ENCODE data around the gene GLRX2. TPM values are rescaled to one million over a fixed set of nuclear protein-coding genes. Genes with fewer than 3 reads are reported as not detected.

The GLRX2 gene
- total RNA-seq, 5 donors from 2014 or later (not counting 1 experiment from before 2014, with no cell fraction given) = 6.8 to 16.0 (median 13.5) TPM

- DNase-seq = no peak
- WGBS (ENCODE audit: insufficient coverage) = no CpG with 5 or more reads among the region's 1 CpG
- H3K4me1 Mint-ChIP-seq = no peaks in the 10 kb centered on the region
- H3K27ac Mint-ChIP-seq = no peak overlapping the region
- no peaks in the 10 kb centered on the region for H3K4me1 ChIP-seq (ENCODE audit: control insufficient read depth in 1 of 2, extremely low read depth in 1 of 2, insufficient read depth in 2 of 2, low read length in 2 of 2)
- POLR2A ChIA-PET = no interaction called here
- H3K27me3 ChIP-seq (replicated peaks in 1 of 2; ENCODE audit: control insufficient read depth in 2 of 2, extremely low read depth in 1 of 2, insufficient read depth in 2 of 2, low read length in 1 of 2) = no peaks in the 10 kb centered on the region
- H3K27ac ChIP-seq (ENCODE audit: low read length) = no peak overlapping the region
- H3K9me3 Mint-ChIP-seq = no peaks in the 10 kb centered on the region
- H3K27me3 Mint-ChIP-seq = no peaks in the 10 kb centered on the region
- no peak for ATAC-seq (replicated peaks in 1 of 4)
- H3K9me3 ChIP-seq = no peaks in the 10 kb centered on the region
- no peak overlapping the region for H3K4me3 Mint-ChIP-seq
- H3K4me3 ChIP-seq (ENCODE audit: control insufficient read depth in 1 of 2, extremely low read depth in 1 of 2, low read length in 1 of 2) = no peak overlapping the region
- peaks cover 20% of the 10 kb centered on the region for H3K36me3 Mint-ChIP-seq
- peaks cover 0 to 12% of the 10 kb centered on the region in 2 donors for H3K36me3 ChIP-seq (ENCODE audit: control insufficient read depth in 2 of 2, extremely low read depth in 1 of 2, insufficient read depth in 1 of 2, low read length in 1 of 2)
- CTCF ChIA-PET = no interaction called here
These were observed 14.3 kb downstream of the GLRX2 start for GRCh38 chr1:193090865-193091264.

- Mint-ChIP-seq H3K4me1 (no peaks in the 10 kb centered on the region), H3K36me3 (peaks cover 28% of the 10 kb centered on the region), H3K9me3 (no peaks in the 10 kb centered on the region), H3K4me3 (no peak overlapping the region), H3K27me3 (no peaks in the 10 kb centered on the region), H3K27ac (peak overlapping the region in 1 of 2 donors; percentile 22)
- Histone ChIP-seq H3K4me1 (ENCODE audit: control insufficient read depth in 1 of 2, extremely low read depth in 1 of 2, insufficient read depth in 2 of 2, low read length in 2 of 2) (no peaks in the 10 kb centered on the region), H3K4me3 (ENCODE audit: control insufficient read depth in 1 of 2, extremely low read depth in 1 of 2, low read length in 1 of 2) (no peak overlapping the region), H3K36me3 (ENCODE audit: control insufficient read depth in 2 of 2, extremely low read depth in 1 of 2, insufficient read depth in 1 of 2, low read length in 1 of 2) (peaks cover 0 to 28% of the 10 kb centered on the region in 2 donors), H3K9me3 (no peaks in the 10 kb centered on the region), H3K27me3 (replicated peaks in 1 of 2; ENCODE audit: control insufficient read depth in 2 of 2, extremely low read depth in 1 of 2, insufficient read depth in 2 of 2, low read length in 1 of 2) (no peaks in the 10 kb centered on the region), H3K27ac (ENCODE audit: low read length) (no peak overlapping the region)
- ATAC-seq (replicated peaks in 1 of 4) (no peak), DNase-seq (no peak)
- 100% methylated on average over 1 of the region's 3 CpGs for WGBS (ENCODE audit: insufficient coverage)
- ChIA-PET POLR2A (interaction anchor here in 1 of 2 donors (0.6 kb wide), 1 partner anchor 9 kb away, joined by 3 read pairs; no protein-coding TSS in a partner anchor), CTCF (no interaction called here)
These were observed 17.3 kb downstream of the GLRX2 start for GRCh38 chr1:193087893-193088292.

DNA sequence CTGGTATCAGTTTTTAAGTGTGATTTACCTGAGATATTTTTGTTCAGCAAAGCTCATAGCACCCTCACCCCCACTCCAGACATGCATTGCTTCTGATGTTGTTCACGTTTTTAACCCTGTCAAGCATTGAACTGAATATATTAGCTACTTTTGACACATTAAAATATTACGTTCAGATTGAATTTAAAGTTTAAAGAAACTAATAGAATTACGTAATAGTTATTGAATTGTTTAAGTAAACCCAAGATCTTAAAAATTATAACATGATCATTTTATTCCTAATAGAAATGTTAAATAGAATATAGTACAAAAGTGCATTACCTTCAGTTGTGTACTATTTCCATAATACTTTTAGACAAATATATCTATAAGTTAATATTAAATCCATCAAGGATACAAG, 18.9 kb downstream of the GLRX2 start:
- Mint-ChIP-seq H3K9me3 (no peaks in the 10 kb centered on the region), H3K27ac (no peak overlapping the region), H3K4me3 (no peak overlapping the region), H3K27me3 (no peaks in the 10 kb centered on the region), H3K4me1 (no peaks in the 10 kb centered on the region), H3K36me3 (peaks cover 38% of the 10 kb centered on the region)
- Histone ChIP-seq H3K27ac (ENCODE audit: low read length) (no peak overlapping the region), H3K36me3 (ENCODE audit: control insufficient read depth in 2 of 2, extremely low read depth in 1 of 2, insufficient read depth in 1 of 2, low read length in 1 of 2) (peaks cover 0 to 40% of the 10 kb centered on the region in 2 donors), H3K4me3 (ENCODE audit: control insufficient read depth in 1 of 2, extremely low read depth in 1 of 2, low read length in 1 of 2) (no peak overlapping the region), H3K9me3 (no peaks in the 10 kb centered on the region), H3K4me1 (ENCODE audit: control insufficient read depth in 1 of 2, extremely low read depth in 1 of 2, insufficient read depth in 2 of 2, low read length in 2 of 2) (no peaks in the 10 kb centered on the region), H3K27me3 (replicated peaks in 1 of 2; ENCODE audit: control insufficient read depth in 2 of 2, extremely low read depth in 1 of 2, insufficient read depth in 2 of 2, low read length in 1 of 2) (no peaks in the 10 kb centered on the region)
- WGBS (ENCODE audit: insufficient coverage) = no CpG with 5 or more reads among the region's 3 CpGs
- POLR2A ChIA-PET = no interaction called here
- ATAC-seq (replicated peaks in 1 of 4) = no peak
- CTCF ChIA-PET = interaction anchor here in 1 of 2 donors (0.5 to 0.6 kb wide), 2 partner anchors 35 to 143 kb away, joined by 3 read pairs; no protein-coding TSS in a partner anchor
- no peak for DNase-seq

DNA sequence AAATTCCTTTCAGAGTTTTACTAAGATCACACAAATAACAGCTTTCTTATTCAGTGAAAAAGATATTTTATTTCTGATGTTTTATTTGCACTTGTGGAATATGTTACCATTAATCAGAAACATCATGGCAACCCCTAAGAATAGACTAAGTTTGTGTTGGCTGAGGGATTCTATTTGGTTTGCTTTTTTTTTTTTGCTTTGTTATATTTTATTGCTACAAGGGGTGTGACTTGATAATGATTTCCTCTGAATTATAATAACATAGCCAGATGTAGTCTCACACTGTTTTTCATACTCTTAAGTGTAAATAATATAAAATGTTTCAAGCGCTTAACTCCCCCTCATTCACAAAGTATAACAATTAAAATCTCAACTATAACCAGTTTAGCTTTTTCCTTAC, 20.0 kb downstream of the GLRX2 start:
- Mint-ChIP-seq H3K27ac (no peak overlapping the region), H3K4me3 (no peak overlapping the region), H3K9me3 (no peaks in the 10 kb centered on the region), H3K36me3 (peaks cover 41% of the 10 kb centered on the region), H3K27me3 (no peaks in the 10 kb centered on the region), H3K4me1 (no peaks in the 10 kb centered on the region)
- Histone ChIP-seq H3K27me3 (replicated peaks in 1 of 2; ENCODE audit: control insufficient read depth in 2 of 2, extremely low read depth in 1 of 2, insufficient read depth in 2 of 2, low read length in 1 of 2) (no peaks in the 10 kb centered on the region), H3K27ac (ENCODE audit: low read length) (no peak overlapping the region), H3K4me3 (ENCODE audit: control insufficient read depth in 1 of 2, extremely low read depth in 1 of 2, low read length in 1 of 2) (no peak overlapping the region), H3K9me3 (no peaks in the 10 kb centered on the region), H3K4me1 (ENCODE audit: control insufficient read depth in 1 of 2, extremely low read depth in 1 of 2, insufficient read depth in 2 of 2, low read length in 2 of 2) (no peaks in the 10 kb centered on the region), H3K36me3 (ENCODE audit: control insufficient read depth in 2 of 2, extremely low read depth in 1 of 2, insufficient read depth in 1 of 2, low read length in 1 of 2) (peaks cover 0 to 44% of the 10 kb centered on the region in 2 donors)
- DNase-seq (no peak), ATAC-seq (replicated peaks in 1 of 4) (no peak)
- ChIA-PET POLR2A (interaction anchor here in 1 of 2 donors (0.6 kb wide), 2 partner anchors 26 to 1225 kb away, joined by 3 to 4 read pairs; no protein-coding TSS in a partner anchor), CTCF (interaction anchor here in 1 of 2 donors (0.7 kb wide), 1 partner anchor 28 kb away, joined by 3 read pairs; no protein-coding TSS in a partner anchor)
- no CpG with 5 or more reads among the region's 1 CpG for WGBS (ENCODE audit: insufficient coverage)

DNA sequence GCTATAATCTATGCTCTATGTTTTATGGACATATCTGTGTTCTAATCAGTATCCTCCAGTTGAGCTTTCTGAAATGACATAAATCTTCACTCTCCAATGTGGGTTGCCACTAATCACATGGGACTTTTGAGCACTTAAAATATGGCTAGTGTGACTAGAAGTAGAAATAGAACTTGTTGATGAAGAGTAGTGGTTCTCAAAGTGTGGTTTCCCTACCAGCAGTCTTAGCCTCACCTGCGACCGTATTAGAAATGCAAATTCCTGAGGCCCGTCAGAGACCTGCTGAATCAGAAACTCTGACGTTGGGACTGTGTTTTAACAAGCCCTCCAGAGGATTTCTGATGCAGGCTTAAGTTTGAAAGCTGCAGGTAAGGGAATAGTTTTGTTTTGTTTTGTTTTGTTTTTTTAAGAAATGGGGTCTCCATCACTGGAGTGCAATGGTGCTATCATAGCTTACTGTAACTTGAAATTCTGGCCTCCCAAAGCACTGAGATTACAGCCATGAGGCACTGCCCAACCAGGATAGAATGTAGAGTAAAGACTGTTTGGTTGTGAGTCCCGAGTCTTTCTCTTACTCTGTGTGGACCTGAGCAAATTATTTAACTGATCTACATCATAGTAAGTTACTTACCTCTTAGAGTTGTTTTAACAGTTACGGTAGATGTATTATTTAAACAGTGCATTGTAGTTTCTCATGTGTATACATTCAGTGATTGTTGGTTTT, 21.7 kb downstream of the GLRX2 start:
- Mint-ChIP-seq H3K36me3 (peaks cover 49% of the 10 kb centered on the region), H3K4me1 (no peaks in the 10 kb centered on the region), H3K4me3 (no peak overlapping the region), H3K27ac (no peak overlapping the region), H3K9me3 (no peaks in the 10 kb centered on the region), H3K27me3 (no peaks in the 10 kb centered on the region)
- peaks cover 0 to 50% of the 10 kb centered on the region in 2 donors for H3K36me3 ChIP-seq (ENCODE audit: control insufficient read depth in 2 of 2, extremely low read depth in 1 of 2, insufficient read depth in 1 of 2, low read length in 1 of 2)
- no peaks in the 10 kb centered on the region for H3K4me1 ChIP-seq (ENCODE audit: control insufficient read depth in 1 of 2, extremely low read depth in 1 of 2, insufficient read depth in 2 of 2, low read length in 2 of 2)
- H3K27me3 ChIP-seq (replicated peaks in 1 of 2; ENCODE audit: control insufficient read depth in 2 of 2, extremely low read depth in 1 of 2, insufficient read depth in 2 of 2, low read length in 1 of 2) = no peaks in the 10 kb centered on the region
- WGBS (ENCODE audit: insufficient coverage) = 93% methylated on average over 4 of the region's 6 CpGs
- CTCF ChIA-PET = interaction anchor here (0.7 kb wide), 2 partner anchors 279 to 1693 kb away, joined by 3 read pairs; no protein-coding TSS in a partner anchor
- no peak overlapping the region for H3K27ac ChIP-seq (ENCODE audit: low read length)
- ATAC-seq (replicated peaks in 1 of 4) (no peak), DNase-seq (no peak)
- no peaks in the 10 kb centered on the region for H3K9me3 ChIP-seq
- H3K4me3 ChIP-seq (ENCODE audit: control insufficient read depth in 1 of 2, extremely low read depth in 1 of 2, low read length in 1 of 2) = no peak overlapping the region
- POLR2A ChIA-PET = interaction anchor here in 1 of 2 donors (0.6 kb wide), 1 partner anchor 17 kb away, joined by 3 read pairs; no protein-coding TSS in a partner anchor

DNA sequence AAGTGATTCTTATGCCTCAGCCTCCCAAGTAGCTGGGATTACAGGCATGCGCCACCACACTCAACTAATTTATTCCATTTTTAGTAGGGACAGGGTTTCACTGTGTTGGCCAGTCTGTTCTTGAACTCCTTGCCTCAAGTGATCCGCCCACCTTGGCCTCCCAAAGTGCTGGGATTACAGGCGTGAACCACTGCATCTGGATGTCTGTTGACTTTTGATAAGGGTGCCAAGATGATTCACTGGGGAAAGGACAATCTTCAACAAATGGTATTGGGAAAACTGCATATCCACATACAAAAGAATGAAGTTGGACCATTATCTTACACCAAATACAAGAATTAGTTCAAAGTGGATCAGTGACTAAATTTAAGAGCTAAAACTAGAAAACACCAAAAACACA, 26.0 kb downstream of the GLRX2 start:
- Mint-ChIP-seq H3K27me3 (no peaks in the 10 kb centered on the region), H3K9me3 (no peaks in the 10 kb centered on the region), H3K4me3 (no peak overlapping the region), H3K27ac (no peak overlapping the region), H3K4me1 (peaks cover 9 to 15% (median 11%) of the 10 kb centered on the region in 3 donors), H3K36me3 (peaks cover 56% of the 10 kb centered on the region)
- DNase-seq = no peak
- ChIA-PET POLR2A (interaction anchor here in 1 of 2 donors (0.6 kb wide), 1 partner anchor 13 kb away, joined by 5 read pairs; no protein-coding TSS in a partner anchor), CTCF (interaction anchor here in 1 of 2 donors (0.6 kb wide), 2 partner anchors 42 to 60 kb away, joined by 3 read pairs; no protein-coding TSS in a partner anchor)
- Histone ChIP-seq H3K4me1 (ENCODE audit: control insufficient read depth in 1 of 2, extremely low read depth in 1 of 2, insufficient read depth in 2 of 2, low read length in 2 of 2) (no peaks in the 10 kb centered on the region), H3K36me3 (ENCODE audit: control insufficient read depth in 2 of 2, extremely low read depth in 1 of 2, insufficient read depth in 1 of 2, low read length in 1 of 2) (peaks cover 0 to 49% of the 10 kb centered on the region in 2 donors), H3K4me3 (ENCODE audit: control insufficient read depth in 1 of 2, extremely low read depth in 1 of 2, low read length in 1 of 2) (no peak overlapping the region), H3K27ac (ENCODE audit: low read length) (no peak overlapping the region), H3K9me3 (no peaks in the 10 kb centered on the region), H3K27me3 (replicated peaks in 1 of 2; ENCODE audit: control insufficient read depth in 2 of 2, extremely low read depth in 1 of 2, insufficient read depth in 2 of 2, low read length in 1 of 2) (no peaks in the 10 kb centered on the region)
- no peak for ATAC-seq (replicated peaks in 1 of 4)
- WGBS (ENCODE audit: insufficient coverage) = no CpG with 5 or more reads among the region's 3 CpGs
